Endothelial cell of umbilical vein (primary cell): ENCODE results near the gene LRRC42. TPM values are rescaled to one million over a fixed set of nuclear protein-coding genes. Genes with fewer than 3 reads are reported as not detected.
A peak's percentile ranks its signal among the peaks of the same experiment; 100 is the strongest.
"Not testable (repeated sequence)": the region's sequence is repeated elsewhere in the genome, so short reads cannot be mapped to it uniquely, and the experiment has no call there.

Experiments used
- BruUV-seq: library from RNA; stranded (reverse); fragments of 400-500 nt; replicated peaks from 2 replicates; lab custom pipeline; 2021; lab: Mats Ljungman, UMichigan
- CTCF ChIA-PET: fragments of 300-600, 350-600 bp; sonication (Branson Sonifier 250); formaldehyde crosslinking; loops from one replicate; lab custom pipeline; 2021; ENCODE audit warnings: antibody characterized with exemption, inconsistent platforms; lab: Charles Lee
- POLR2A ChIA-PET: fragments of 300-600, 350-600 bp; sonication (Branson Sonifier 250); formaldehyde crosslinking; loops from one replicate; lab custom pipeline; 2021; ENCODE audit warnings: antibody characterized with exemption, inconsistent platforms; lab: Charles Lee
- DNase-seq: peaks from one replicate; pipeline ENCODE4 v3.0.0-alpha.2; 2011; ENCODE audit warnings: low read depth, low spot score
- FAIRE-seq: peaks from 2 replicates; lab custom pipeline; 2011; peaks lifted over from hg19 to GRCh38; lab: Jason Lieb, UNC
- H2AFZ ChIP-seq: 2 replicates; pipeline ENCODE4 v1.6.0; 2012; ENCODE audit warnings: low read depth, low read length, control low read depth, inconsistent platforms
- H3K27ac ChIP-seq: 2 replicates; pipeline ENCODE4 v1.5.1; 2011; ENCODE audit warnings: low read depth, mild to moderate bottlenecking, control low read depth, low read length, moderate library complexity; ENCODE audit not compliant: insufficient read depth
- H3K27me3 ChIP-seq, 2 experiments: 2 replicates each; pipeline versions ENCODE4 v1.6.0 to v1.6.1; 2011; ENCODE audit warnings: low read length in 2 of 2, mixed read lengths in 1 of 2; ENCODE audit not compliant: control insufficient read depth in 2 of 2, insufficient read depth in 2 of 2
- H3K36me3 ChIP-seq, 2 experiments: 2 replicates in 1 of 2; 3 replicates in 1 of 2; pipeline ENCODE4 v1.5.1; 2011; ENCODE audit warnings: low read length in 2 of 2, mild to moderate bottlenecking in 1 of 2, moderate library complexity in 1 of 2; ENCODE audit not compliant: control insufficient read depth in 2 of 2, insufficient read depth in 2 of 2; ENCODE audit errors: extremely low read depth in 1 of 2
- H3K4me1 ChIP-seq: 3 replicates; pipeline ENCODE4 v1.5.1; 2011; ENCODE audit warnings: mild to moderate bottlenecking, low read length; ENCODE audit not compliant: control insufficient read depth, insufficient read depth; ENCODE audit errors: extremely low read depth
- H3K4me2 ChIP-seq: 2 replicates; pipeline ENCODE4 v1.6.1; 2011; ENCODE audit warnings: low read length, control low read depth, mixed read lengths; ENCODE audit not compliant: insufficient read depth
- H3K4me3 ChIP-seq, 3 experiments: fragments of 200-600 bp in 1 of 3; sonication (generic), shearing (Covaris generic) in 1 of 3; replicated peaks in 1 of 3; 2 replicates each; pipeline ENCODE4 v1.5.1; 2011 to 2016; ENCODE audit warnings: control low read depth in 3 of 3, low read length in 3 of 3, mild to moderate bottlenecking in 2 of 3, inconsistent platforms in 1 of 3, low read depth in 1 of 3, moderate library complexity in 1 of 3; ENCODE audit not compliant: insufficient read depth in 1 of 3
- H3K79me2 ChIP-seq: 2 replicates; pipeline ENCODE4 v1.6.0; 2012; ENCODE audit warnings: low read length, inconsistent platforms; ENCODE audit not compliant: control insufficient read depth, insufficient read depth
- H3K9ac ChIP-seq: replicated peaks from 2 replicates; pipeline ENCODE3; 2011; ENCODE audit warnings: low read length, control low read depth; ENCODE audit not compliant: insufficient read depth; ENCODE audit errors: extremely low read depth
- H3K9me1 ChIP-seq: replicated peaks from 3 replicates; pipeline ENCODE4 v1.6.0; 2011; ENCODE audit warnings: mild to moderate bottlenecking, low read length; ENCODE audit not compliant: control insufficient read depth, insufficient read depth; ENCODE audit errors: extremely low read depth
- H3K9me3 ChIP-seq: replicated peaks from 2 replicates; pipeline ENCODE4 v1.5.1; 2012; ENCODE audit warnings: low read length, inconsistent platforms; ENCODE audit not compliant: control insufficient read depth, insufficient read depth
- H4K20me1 ChIP-seq: replicated peaks from 2 replicates; pipeline ENCODE3; 2011; ENCODE audit warnings: mild to moderate bottlenecking, low read length; ENCODE audit not compliant: control insufficient read depth, insufficient read depth; ENCODE audit errors: extremely low read depth
- EZH2 ChIP-seq: IDR thresholded peaks from 2 replicates; pipeline ENCODE4 v1.6.1; 2012; ENCODE audit warnings: borderline replicate concordance, low read depth, mild to moderate bottlenecking, moderate library complexity, low read length, inconsistent platforms; ENCODE audit not compliant: severe bottlenecking
- FOS ChIP-seq: IDR thresholded peaks from 2 replicates; pipeline ENCODE4 v1.6.1; 2011; ENCODE audit warnings: mild to moderate bottlenecking, low read length, moderate library complexity, borderline replicate concordance; ENCODE audit not compliant: insufficient read depth
- dilution Hi-C: fragments of 300-500 bp; cut with MboI; formaldehyde crosslinking; loops from one replicate; pipeline ENCODE4 v1.15.0; 2019; ENCODE audit warnings: low sequenced_read_pairs; ENCODE audit not compliant: extremely low pct_ligation_motif_present
- intact Hi-C: fragments of 100-400 bp; cut with micrococcal nuclease; formaldehyde crosslinking; loops from one replicate; pipeline ENCODE4 v1.10.0; 2022
- polyA plus RNA-seq, 4 experiments: library from polyadenylated mRNA; depleted of rRNA in 3 of 4; stranded (reverse) in 3 of 4; unstranded in 1 of 4; fragments of >200 nt; gene quantifications; 2 replicates each; pipeline versions ENCODE4 v1.2.1 to v1.2.3, GENCODE V29; 2011 to 2012; ENCODE audit warnings: missing spikeins in 1 of 4
- total RNA-seq: library from RNA; stranded (reverse); gene quantifications from 2 replicates; pipeline ENCODE4 v1.2.3, GENCODE V29; 2021

The LRRC42 gene
- total and polyA plus RNA-seq, 2 donors (not counting 3 experiments of a cell fraction or from before 2014, with no cell fraction given), result 25.3 to 26.1 TPM

DNA sequence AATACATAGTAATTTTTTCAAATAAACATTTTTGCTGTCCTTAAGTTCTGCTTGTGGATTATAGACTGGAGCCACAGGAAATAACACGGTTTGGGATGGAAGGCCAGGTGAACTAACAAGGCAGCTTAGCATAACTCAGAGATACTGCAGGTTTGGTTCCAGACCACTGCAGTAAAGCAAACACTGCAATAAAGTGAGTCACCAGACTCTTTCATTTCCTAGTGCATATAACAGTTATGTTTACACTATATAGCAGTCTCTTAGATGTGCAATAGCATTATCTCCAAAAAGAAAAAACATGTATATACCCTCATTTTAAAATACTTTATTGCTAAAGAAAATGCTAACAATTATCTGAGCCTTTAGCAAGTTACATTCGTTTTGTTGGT is 22.0 kb downstream of the LRRC42 start:
- Histone ChIP-seq H3K4me1 (no peaks in the 10 kb centered on the region), H3K79me2 (no peaks in the 10 kb centered on the region), H3K4me3 (no peak overlapping the region), H4K20me1 (no peaks in the 10 kb centered on the region), H3K36me3 (peaks cover 3 to 11% of the 10 kb centered on the region in 2 experiments), H3K9me1 (no peaks in the 10 kb centered on the region), H2AFZ (no peak overlapping the region), H3K27ac (no peak overlapping the region), H3K9ac (no peak overlapping the region), H3K9me3 (no peaks in the 10 kb centered on the region), H3K27me3 (no peaks in the 10 kb centered on the region), H3K4me2 (no peak overlapping the region)
- ChIA-PET CTCF (no interaction called here), POLR2A (no interaction called here)
- no peak for TF ChIP-seq EZH2
- peak; percentile 41 for TF ChIP-seq FOS
- no peak for FAIRE-seq
- dilution Hi-C loops (no loop called here), intact Hi-C loops (no loop called here)
- no peak for DNase-seq
- BruUV-seq, result no TSS peak

DNA sequence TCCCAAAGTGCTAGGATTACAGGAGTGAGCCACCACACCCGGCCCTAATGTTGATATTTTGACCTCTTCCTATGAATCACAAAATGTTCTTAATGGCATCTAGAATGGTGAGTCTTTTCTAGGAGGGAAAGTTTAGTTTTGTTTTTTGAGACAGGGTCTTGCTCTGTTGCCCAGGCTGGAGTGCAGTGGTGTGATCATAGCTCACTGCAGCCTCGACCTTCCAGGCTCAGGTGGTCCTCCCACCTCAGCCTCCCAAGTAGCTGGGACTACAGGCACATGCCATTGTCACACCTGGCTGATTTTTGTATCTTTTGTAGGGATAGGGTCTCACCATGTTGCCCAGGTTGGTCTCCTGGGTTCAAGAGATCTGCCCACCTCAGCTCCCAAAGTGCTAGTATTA is 23.2 kb downstream of the LRRC42 start:
- POLR2A ChIA-PET, H3K79me2 ChIP-seq, FAIRE-seq, H3K9ac ChIP-seq, H4K20me1 ChIP-seq, H3K4me3 ChIP-seq, BruUV-seq, H3K9me3 ChIP-seq, H3K27me3 ChIP-seq, H3K4me1 ChIP-seq, intact Hi-C loops, H3K9me1 ChIP-seq, dilution Hi-C loops, H3K27ac ChIP-seq, H2AFZ ChIP-seq, H3K36me3 ChIP-seq, DNase-seq, H3K4me2 ChIP-seq: not testable (repeated sequence)
- CTCF ChIA-PET, result interaction anchor here (1.2 kb wide), 1 partner anchor 91 kb away, joined by 3 read pairs; no protein-coding TSS in a partner anchor
